Stomach (tissue), 4 donors: ENCODE results near the gene NPAS1.

Experiments used
- EP300 ChIP-seq: sonication (generic); formaldehyde crosslinking; IDR thresholded peaks from one replicate; pipeline ENCODE4 v1.6.1; 2017; ENCODE audit warnings: antibody characterized with exemption
- POLR2AphosphoS5 ChIP-seq, 3 donors: sonication (generic); formaldehyde crosslinking; IDR thresholded peaks; one replicate each; pipeline ENCODE4 v1.6.1; 2016; ENCODE audit warnings: antibody characterized with exemption in 3 of 3
- TF ChIP-seq, protein P1 (sequence below), 7 experiments: fragments of 450-650 bp in 4 of 7; fragments of 200-600 bp in 3 of 7; sonication (generic) in 3 of 7; IDR thresholded peaks; one replicate each; pipeline ENCODE4 v1.5.1; 2016 to 2019; ENCODE audit warnings: antibody characterized with exemption in 7 of 7, control low read depth in 2 of 7, mild to moderate bottlenecking in 1 of 7

- TF ChIP-seq, protein P1, sequence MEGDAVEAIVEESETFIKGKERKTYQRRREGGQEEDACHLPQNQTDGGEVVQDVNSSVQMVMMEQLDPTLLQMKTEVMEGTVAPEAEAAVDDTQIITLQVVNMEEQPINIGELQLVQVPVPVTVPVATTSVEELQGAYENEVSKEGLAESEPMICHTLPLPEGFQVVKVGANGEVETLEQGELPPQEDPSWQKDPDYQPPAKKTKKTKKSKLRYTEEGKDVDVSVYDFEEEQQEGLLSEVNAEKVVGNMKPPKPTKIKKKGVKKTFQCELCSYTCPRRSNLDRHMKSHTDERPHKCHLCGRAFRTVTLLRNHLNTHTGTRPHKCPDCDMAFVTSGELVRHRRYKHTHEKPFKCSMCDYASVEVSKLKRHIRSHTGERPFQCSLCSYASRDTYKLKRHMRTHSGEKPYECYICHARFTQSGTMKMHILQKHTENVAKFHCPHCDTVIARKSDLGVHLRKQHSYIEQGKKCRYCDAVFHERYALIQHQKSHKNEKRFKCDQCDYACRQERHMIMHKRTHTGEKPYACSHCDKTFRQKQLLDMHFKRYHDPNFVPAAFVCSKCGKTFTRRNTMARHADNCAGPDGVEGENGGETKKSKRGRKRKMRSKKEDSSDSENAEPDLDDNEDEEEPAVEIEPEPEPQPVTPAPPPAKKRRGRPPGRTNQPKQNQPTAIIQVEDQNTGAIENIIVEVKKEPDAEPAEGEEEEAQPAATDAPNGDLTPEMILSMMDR (IDR thresholded peaks at IDR 0.05): no peak
- TF ChIP-seq EP300 (no peak), POLR2AphosphoS5 (IDR thresholded peaks at IDR 0.05) (no peak)
These were observed 56.3 kb downstream of the NPAS1 start for GRCh38 chr19:47075941-47076340.
